IPS DF 4.7 (cell line): ENCODE measurements around the gene SRPK3.

ENCODE experiments used
- DNase-seq: peaks from one replicate; pipeline ENCODE4 v3.0.0-alpha.2; 2013; ENCODE audit warnings: low spot score; ENCODE audit errors: extremely low read depth

SRPK3 gene

GRCh38 chrX:153830640-153831428 is 50.0 kb downstream of the SRPK3 start:
- DNase-seq: no peak

GRCh38 chrX:153831429-153832150 is 50.7 kb downstream of the SRPK3 start:
- DNase-seq: no peak

GRCh38 chrX:153832728-153833127 is 51.9 kb downstream of the SRPK3 start:
- no peak for DNase-seq
